HepG2 (cell line): ENCODE results near the gene PLCXD3. TPM values are rescaled to one million over a fixed set of nuclear protein-coding genes. Genes with fewer than 3 reads are reported as not detected.

Source experiments
- ATAC-seq: fragments of 200-7000 bp; cut with Tn5 transposase; 3 replicates; pipeline ENCODE4 v1.9.1; 2020; ENCODE audit warnings: mild to moderate bottlenecking, moderate library complexity
- BruUV-seq: library from RNA; stranded (reverse); fragments of 400-500 nt; replicated peaks from 2 replicates; lab custom pipeline; 2021; lab: Mats Ljungman, UMichigan
- CTCF ChIA-PET: fragments of 300-600 bp; formaldehyde crosslinking; extraction: SDS; loops from one replicate; lab custom pipeline; 2021; ENCODE audit warnings: low total read pairs, inconsistent platforms, low intra/inter-chr PET ratio; lab: Yijun Ruan, JAX
- POLR2A ChIA-PET: fragments of 350-600 bp; sonication (Branson Sonifier 250); formaldehyde crosslinking; loops from one replicate; lab custom pipeline; 2020; ENCODE audit warnings: antibody characterized with exemption, inconsistent platforms; lab: Yijun Ruan, JAX
- DNase-seq: peaks from one replicate; pipeline ENCODE4 v3.0.0-alpha.2; 2015; ENCODE audit warnings: low spot score
- FAIRE-seq: peaks from 3 replicates; lab custom pipeline; 2011; peaks lifted over from hg19 to GRCh38; lab: Jason Lieb, UNC
- H2AFZ ChIP-seq: one replicate; pipeline ENCODE4 v1.6.1; 2011; ENCODE audit warnings: low read length, inconsistent platforms
- H3K27ac ChIP-seq: fragments of 300-600 bp; 3 replicates; pipeline ENCODE4 v1.8.0; 2011; ENCODE audit warnings: mixed run types, mild to moderate bottlenecking, mixed read lengths, low read length, inconsistent platforms; ENCODE audit not compliant: insufficient read depth; ENCODE audit errors: extremely low read length
- H3K27me3 ChIP-seq, 2 experiments: fragments of 200-600 bp in 1 of 2; 2 replicates in 1 of 2; 3 replicates in 1 of 2; pipeline versions ENCODE4 v1.6.0 to v1.8.0; 2011; ENCODE audit warnings: low read length in 2 of 2, mild to moderate bottlenecking in 2 of 2, moderate library complexity in 2 of 2, inconsistent platforms in 1 of 2; ENCODE audit not compliant: insufficient read depth in 2 of 2, control insufficient read depth in 1 of 2
- H3K36me3 ChIP-seq, 2 experiments: fragments of 200-600 bp in 1 of 2; replicated peaks in 1 of 2; 2 replicates in 1 of 2; 3 replicates in 1 of 2; pipeline versions ENCODE4 v1.5.1 to v1.8.0; 2011; ENCODE audit warnings: low read length in 2 of 2, inconsistent platforms in 1 of 2; ENCODE audit not compliant: insufficient read depth in 2 of 2, control insufficient read depth in 1 of 2
- H3K4me1 ChIP-seq: 2 replicates; pipeline ENCODE4 v1.5.1; 2012; ENCODE audit warnings: low read length, inconsistent platforms; ENCODE audit not compliant: insufficient read depth
- H3K4me2 ChIP-seq: 2 replicates; pipeline ENCODE4 v1.6.0; 2011; ENCODE audit warnings: low read depth, low read length, inconsistent platforms
- H3K4me3 ChIP-seq, 3 experiments: fragments of 200-600 bp in 1 of 3; sonication (generic), shearing (Covaris generic) in 1 of 3; replicated peaks in 1 of 3; 2 replicates each; pipeline ENCODE4 v1.5.1; 2011 to 2016; ENCODE audit warnings: low read length in 3 of 3, inconsistent platforms in 2 of 3, low read depth in 2 of 3, mild to moderate bottlenecking in 2 of 3, control low read depth in 1 of 3, mixed read lengths in 1 of 3; ENCODE audit not compliant: insufficient read depth in 1 of 3
- H3K79me2 ChIP-seq: one replicate; pipeline ENCODE4 v1.6.1; 2011; ENCODE audit warnings: low read length, inconsistent platforms; ENCODE audit not compliant: insufficient read depth
- H3K9ac ChIP-seq: 2 replicates; pipeline ENCODE4 v1.6.0; 2011; ENCODE audit warnings: mild to moderate bottlenecking, low read depth, low read length, inconsistent platforms; ENCODE audit not compliant: insufficient read depth
- H3K9me3 ChIP-seq: 2 replicates; pipeline ENCODE4 v1.5.1; 2012; ENCODE audit warnings: mild to moderate bottlenecking, low read length
- H4K20me1 ChIP-seq: 2 replicates; pipeline ENCODE4 v1.6.0; 2011; ENCODE audit warnings: inconsistent platforms, mild to moderate bottlenecking, low read length, moderate library complexity; ENCODE audit not compliant: insufficient read depth
- BHLHE40 ChIP-seq: IDR thresholded peaks from 2 replicates; pipeline ENCODE4 v1.6.1; 2011; ENCODE audit warnings: low read length, improper control_type of control experiment
- CBX5 ChIP-seq: sonication (generic); formaldehyde crosslinking; IDR thresholded peaks from 2 replicates; pipeline ENCODE4 v1.4.0; 2020; ENCODE audit warnings: missing genetic modification reagents, borderline replicate concordance
- CEBPG ChIP-seq: IDR thresholded peaks from 2 replicates; pipeline ENCODE4 v1.6.1; 2016
- NFRKB ChIP-seq: fragments of 450-650 bp; IDR thresholded peaks from 2 replicates; pipeline ENCODE4 v1.6.1; 2017
- SUZ12 ChIP-seq: fragments of 150-350 bp; IDR thresholded peaks from 2 replicates; pipeline ENCODE4 v1.6.1; 2014; ENCODE audit warnings: low read depth, low read length
- TCF12 ChIP-seq, 2 experiments: fragments of 450-650 bp in 1 of 2; sonication (generic) in 1 of 2; formaldehyde crosslinking in 1 of 2; IDR thresholded peaks; 2 replicates each; pipeline versions ENCODE4 v1.6.1 to v1.8.0; 2017 to 2022; ENCODE audit warnings: antibody characterized with exemption in 1 of 2, mild to moderate bottlenecking in 1 of 2, missing genetic modification reagents in 1 of 2, moderate library complexity in 1 of 2
- ZFP36 ChIP-seq: fragments of 150-350 bp; IDR thresholded peaks from 2 replicates; pipeline ENCODE4 v1.6.1; 2018; ENCODE audit warnings: borderline replicate concordance, low read length, low read depth; ENCODE audit not compliant: partially characterized antibody
- WGBS: methylation state at CpG from one replicate; pipeline ENCODE4 v1.1.6; 2017; ENCODE audit warnings: low lambda C conversion rate; 5-methylcytosine and 5-hydroxymethylcytosine counted together
- in situ Hi-C: cut with HindIII; loops from 2 replicates; pipeline ENCODE4 v1.10.0; 2017; ENCODE audit warnings: low pct_unique_long_range_greater_than_20kb; ENCODE audit not compliant: extremely low pct_ligation_motif_present
- intact Hi-C: fragments of 100-400 bp; cut with micrococcal nuclease; formaldehyde crosslinking; loops from one replicate; pipeline ENCODE4 v1.10.0; 2022; ENCODE audit not compliant: unreplicated experiment
- polyA plus RNA-seq, 8 experiments: library from polyadenylated mRNA; depleted of rRNA in 3 of 8; stranded (reverse) in 7 of 8; unstranded in 1 of 8; fragments of >200 nt; fragmentation: Illumina TruSeq in 4 of 8; extraction: Trizol in 4 of 8; gene quantifications; 2 replicates each; pipeline versions ENCODE4 v1.2.1 to v1.2.3, GENCODE V29; 2011 to 2016; ENCODE audit warnings: low read depth in 4 of 8, missing spikeins in 1 of 8, mixed read lengths in 1 of 8; ENCODE audit not compliant: insufficient read depth in 1 of 8
- total RNA-seq, 5 experiments: library from RNA; depleted of rRNA; stranded (reverse); fragments of >200 nt; fragmentation: Illumina TruSeq; extraction: Trizol; gene quantifications; 2 replicates each; pipeline ENCODE4 v1.2.3, GENCODE V29; 2016; ENCODE audit warnings: low read depth in 1 of 5
- TF ChIP-seq, protein P1 (sequence below): sonication (generic); formaldehyde crosslinking; IDR thresholded peaks from 2 replicates; pipeline ENCODE4 v1.4.0; 2020; ENCODE audit warnings: low read depth, missing genetic modification reagents
- TF ChIP-seq, protein P2 (sequence below): sonication (generic); formaldehyde crosslinking; IDR thresholded peaks from 2 replicates; pipeline ENCODE4 v1.5.0; 2020; ENCODE audit warnings: missing genetic modification reagents
- TF ChIP-seq, protein P3 (sequence below), 2 experiments: sonication (generic) in 1 of 2; formaldehyde crosslinking in 1 of 2; IDR thresholded peaks; 2 replicates each; pipeline versions ENCODE4 v1.5.1 to v1.6.1; 2011 to 2020; ENCODE audit warnings: borderline replicate concordance in 1 of 2, low read depth in 1 of 2, low read length in 1 of 2, mild to moderate bottlenecking in 1 of 2, missing genetic modification reagents in 1 of 2, moderate library complexity in 1 of 2

PLCXD3 gene
- total and polyA plus RNA-seq, 2 of the 13 experiments (the other 11 are each of a cell fraction or from before 2014, with no cell fraction given) = not detected

DNA sequence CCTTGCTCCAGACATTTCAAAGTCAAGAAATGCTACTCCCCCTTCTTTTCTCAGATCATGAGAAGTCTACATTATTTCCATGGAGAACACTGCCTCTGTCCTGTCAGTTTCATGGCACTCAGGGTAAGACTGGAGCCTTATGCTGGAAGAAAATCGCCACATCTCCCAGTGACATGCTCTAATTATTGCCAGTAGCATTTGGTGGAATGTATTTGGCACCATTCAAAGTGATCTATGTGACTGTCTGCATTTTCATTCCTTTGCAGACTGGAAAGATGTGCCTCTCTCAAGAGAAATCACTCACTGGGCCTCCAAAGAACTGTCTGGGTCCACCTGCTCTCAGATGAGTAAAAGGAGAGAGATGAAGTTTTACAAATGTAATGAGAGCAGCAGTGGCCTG lies 840 bp upstream of the PLCXD3 start (continued):
- TF ChIP-seq, protein P1, sequence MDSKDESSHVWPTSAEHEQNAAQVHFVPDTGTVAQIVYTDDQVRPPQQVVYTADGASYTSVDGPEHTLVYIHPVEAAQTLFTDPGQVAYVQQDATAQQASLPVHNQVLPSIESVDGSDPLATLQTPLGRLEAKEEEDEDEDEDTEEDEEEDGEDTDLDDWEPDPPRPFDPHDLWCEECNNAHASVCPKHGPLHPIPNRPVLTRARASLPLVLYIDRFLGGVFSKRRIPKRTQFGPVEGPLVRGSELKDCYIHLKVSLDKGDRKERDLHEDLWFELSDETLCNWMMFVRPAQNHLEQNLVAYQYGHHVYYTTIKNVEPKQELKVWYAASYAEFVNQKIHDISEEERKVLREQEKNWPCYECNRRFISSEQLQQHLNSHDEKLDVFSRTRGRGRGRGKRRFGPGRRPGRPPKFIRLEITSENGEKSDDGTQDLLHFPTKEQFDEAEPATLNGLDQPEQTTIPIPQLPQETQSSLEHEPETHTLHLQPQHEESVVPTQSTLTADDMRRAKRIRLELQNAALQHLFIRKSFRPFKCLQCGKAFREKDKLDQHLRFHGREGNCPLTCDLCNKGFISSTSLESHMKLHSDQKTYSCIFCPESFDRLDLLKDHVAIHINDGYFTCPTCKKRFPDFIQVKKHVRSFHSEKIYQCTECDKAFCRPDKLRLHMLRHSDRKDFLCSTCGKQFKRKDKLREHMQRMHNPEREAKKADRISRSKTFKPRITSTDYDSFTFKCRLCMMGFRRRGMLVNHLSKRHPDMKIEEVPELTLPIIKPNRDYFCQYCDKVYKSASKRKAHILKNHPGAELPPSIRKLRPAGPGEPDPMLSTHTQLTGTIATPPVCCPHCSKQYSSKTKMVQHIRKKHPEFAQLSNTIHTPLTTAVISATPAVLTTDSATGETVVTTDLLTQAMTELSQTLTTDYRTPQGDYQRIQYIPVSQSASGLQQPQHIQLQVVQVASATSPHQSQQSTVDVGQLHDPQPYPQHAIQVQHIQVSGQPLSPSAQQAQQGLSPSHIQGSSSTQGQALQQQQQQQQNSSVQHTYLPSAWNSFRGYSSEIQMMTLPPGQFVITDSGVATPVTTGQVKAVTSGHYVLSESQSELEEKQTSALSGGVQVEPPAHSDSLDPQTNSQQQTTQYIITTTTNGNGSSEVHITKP = no peak
- TF ChIP-seq, protein P2, sequence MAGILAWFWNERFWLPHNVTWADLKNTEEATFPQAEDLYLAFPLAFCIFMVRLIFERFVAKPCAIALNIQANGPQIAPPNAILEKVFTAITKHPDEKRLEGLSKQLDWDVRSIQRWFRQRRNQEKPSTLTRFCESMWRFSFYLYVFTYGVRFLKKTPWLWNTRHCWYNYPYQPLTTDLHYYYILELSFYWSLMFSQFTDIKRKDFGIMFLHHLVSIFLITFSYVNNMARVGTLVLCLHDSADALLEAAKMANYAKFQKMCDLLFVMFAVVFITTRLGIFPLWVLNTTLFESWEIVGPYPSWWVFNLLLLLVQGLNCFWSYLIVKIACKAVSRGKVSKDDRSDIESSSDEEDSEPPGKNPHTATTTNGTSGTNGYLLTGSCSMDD (CRISPR knock-in tag) = no peak
- TF ChIP-seq, all 625 proteins: peak for 0

DNA sequence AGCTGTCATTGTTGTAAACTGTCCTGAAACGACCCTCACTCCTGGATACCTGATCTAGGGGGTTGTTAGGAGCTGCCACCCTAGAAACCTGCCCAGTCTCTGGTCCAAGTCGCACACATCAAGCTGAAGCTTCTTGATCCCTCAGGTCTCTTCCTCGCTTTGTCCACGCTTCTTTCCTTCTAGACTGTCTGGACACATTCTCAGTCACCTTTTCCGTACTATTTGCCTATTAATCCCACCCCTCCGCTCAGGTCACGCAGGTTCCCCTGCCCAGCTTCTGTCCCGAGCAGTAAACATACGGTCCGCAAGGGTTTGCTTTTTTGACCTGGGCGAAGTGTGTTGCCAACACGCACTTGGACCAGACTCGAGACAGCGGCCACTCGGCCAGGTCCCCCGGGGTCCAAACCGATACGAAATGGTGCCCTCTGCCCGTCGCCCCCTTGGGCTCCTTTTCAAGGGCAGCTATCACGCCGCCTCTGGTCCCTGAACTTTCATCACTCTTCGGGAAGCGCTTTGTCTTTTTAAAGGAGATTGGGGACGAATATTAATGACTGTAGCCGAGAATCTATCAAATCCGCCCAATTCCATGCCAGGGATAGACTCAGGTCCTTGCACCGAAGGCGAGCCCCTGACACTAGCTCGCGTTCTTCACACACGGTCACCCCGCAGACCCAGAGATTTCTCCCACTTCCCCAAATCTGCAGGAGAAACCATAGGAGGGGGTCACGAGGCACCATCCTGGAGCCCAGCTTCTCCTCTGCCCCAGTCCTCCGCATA lies 814 bp downstream of the PLCXD3 start:
- ATAC-seq = no peak
- H3K4me1 ChIP-seq = no peaks in the 10 kb centered on the region
- no peak overlapping the region for H2AFZ ChIP-seq
- H3K27ac ChIP-seq = no peak overlapping the region
- no peak for DNase-seq
- H3K9me3 ChIP-seq = no peaks in the 10 kb centered on the region
- H4K20me1 ChIP-seq = no peaks in the 10 kb centered on the region
- H3K4me2 ChIP-seq = no peak overlapping the region; the same call in 1 of the 2 replicates
- ChIA-PET POLR2A (no interaction called here), CTCF (no interaction called here)
- TF ChIP-seq SUZ12 (no peak), CEBPG (CRISPR knock-in tag) (no peak), BHLHE40 (no peak), NFRKB (no peak), CBX5 (no peak), ZFP36 (no peak), TCF12 (IDR thresholded peaks at IDR 0.05) (no peak), TCF12 (CRISPR knock-in tag; IDR thresholded peaks at IDR 0.05) (no peak)
- TF ChIP-seq, protein P3, sequence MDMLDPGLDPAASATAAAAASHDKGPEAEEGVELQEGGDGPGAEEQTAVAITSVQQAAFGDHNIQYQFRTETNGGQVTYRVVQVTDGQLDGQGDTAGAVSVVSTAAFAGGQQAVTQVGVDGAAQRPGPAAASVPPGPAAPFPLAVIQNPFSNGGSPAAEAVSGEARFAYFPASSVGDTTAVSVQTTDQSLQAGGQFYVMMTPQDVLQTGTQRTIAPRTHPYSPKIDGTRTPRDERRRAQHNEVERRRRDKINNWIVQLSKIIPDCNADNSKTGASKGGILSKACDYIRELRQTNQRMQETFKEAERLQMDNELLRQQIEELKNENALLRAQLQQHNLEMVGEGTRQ (IDR thresholded peaks at IDR 0.05; ENCODE audit: low read depth, low read length) = no peak
- TF ChIP-seq, protein P3 (CRISPR knock-in tag; IDR thresholded peaks at IDR 0.05; ENCODE audit: borderline replicate concordance) = no peak
- no peaks in the 10 kb centered on the region for H3K79me2 ChIP-seq
- WGBS = 53% methylated on average over 34 of the region's 35 CpGs
- FAIRE-seq = no peak
- in situ Hi-C loops = no loop called here
- intact Hi-C loops = no loop called here
- no peaks in the 10 kb centered on the region for H3K36me3 ChIP-seq
- no peak overlapping the region for H3K9ac ChIP-seq
- BruUV-seq = no TSS peak
- peaks cover 0 to 8% of the 10 kb centered on the region in 2 experiments; a peak in 2 of 5 replicates for H3K27me3 ChIP-seq
- no peak overlapping the region for H3K4me3 ChIP-seq
